B cell (primary cell): ENCODE results near the gene ARL3. TPM values are rescaled to one million over a fixed set of nuclear protein-coding genes. Genes with fewer than 3 reads are reported as not detected.

Experiments used
- ATAC-seq: fragments of 200-7000 bp; cut with Tn5 transposase; one replicate; pipeline ENCODE4 v1.10.0; 2021; ENCODE audit warnings: low read depth, mild to moderate bottlenecking, moderate number of reproducible peaks, moderate library complexity
- CTCF ChIA-PET: fragments of 350-600 bp; sonication (Branson Sonifier 250); formaldehyde crosslinking; loops from one replicate; lab custom pipeline; 2021; ENCODE audit warnings: antibody characterized with exemption, inconsistent platforms; lab: Charles Lee
- POLR2A ChIA-PET: fragments of 350-600 bp; sonication (Branson Sonifier 250); formaldehyde crosslinking; loops from one replicate; lab custom pipeline; 2021; ENCODE audit warnings: antibody characterized with exemption; lab: Charles Lee
- DNase-seq: peaks from one replicate; pipeline ENCODE4 v3.0.0; 2013
- H2AFZ ChIP-seq: 2 replicates; pipeline ENCODE4 v1.6.1; 2012; ENCODE audit warnings: mild to moderate bottlenecking, low read depth, low read length; ENCODE audit not compliant: insufficient read depth, poor library complexity, severe bottlenecking
- H3K27ac ChIP-seq, 2 donors: 1 replicate in 1 of 2; 2 replicates in 1 of 2; pipeline ENCODE4 v1.5.1; 2012 to 2013; ENCODE audit warnings: low read length in 2 of 2, mild to moderate bottlenecking in 2 of 2, moderate library complexity in 1 of 2
- H3K27me3 ChIP-seq, 4 experiments: fragments of 200-600 bp in 1 of 4; sonication (generic) in 1 of 4; replicated peaks in 1 of 4; 1 replicate in 2 of 4; 2 replicates in 2 of 4; pipeline versions ENCODE4 v1.6.1 to v1.7.0; 2013 to 2016; ENCODE audit warnings: low read length in 3 of 4, mild to moderate bottlenecking in 2 of 4, mixed read lengths in 1 of 4, moderate library complexity in 1 of 4; ENCODE audit not compliant: insufficient read depth in 4 of 4, control insufficient read depth in 3 of 4; ENCODE audit errors: control extremely low read depth in 1 of 4
- H3K36me3 ChIP-seq, 2 experiments: replicated peaks in 1 of 2; 1 replicate in 1 of 2; 2 replicates in 1 of 2; pipeline versions ENCODE4 v1.6.1 to v1.7.1; 2013; ENCODE audit warnings: low read length in 1 of 2; ENCODE audit not compliant: insufficient read depth in 2 of 2, control insufficient read depth in 1 of 2; ENCODE audit errors: control extremely low read depth in 1 of 2, extremely low read depth in 1 of 2
- H3K4me1 ChIP-seq, 2 donors: fragments of 200-600 bp in 1 of 2; sonication (generic) in 1 of 2; 1 replicate in 1 of 2; 2 replicates in 1 of 2; pipeline versions ENCODE4 v1.5.1 to v1.6.1; 2013 to 2017; ENCODE audit warnings: low read length in 2 of 2; ENCODE audit not compliant: control insufficient read depth in 2 of 2, insufficient read depth in 2 of 2
- H3K4me2 ChIP-seq: replicated peaks from 2 replicates; pipeline ENCODE3; 2012; ENCODE audit warnings: mild to moderate bottlenecking, low read depth, low read length; ENCODE audit not compliant: poor library complexity, severe bottlenecking
- H3K4me3 ChIP-seq, 5 experiments: fragments of 200-600 bp in 1 of 5; sonication (generic) in 1 of 5; 1 replicate in 3 of 5; 2 replicates in 2 of 5; pipeline versions ENCODE4 v1.5.1 to v1.7.0; 2011 to 2016; ENCODE audit warnings: low read length in 4 of 5, mild to moderate bottlenecking in 4 of 5, low read depth in 2 of 5, control low read depth in 1 of 5, moderate library complexity in 1 of 5; ENCODE audit not compliant: insufficient read depth in 1 of 5; ENCODE audit errors: control extremely low read depth in 1 of 5, extremely low read depth in 1 of 5
- H3K79me2 ChIP-seq: fragments of 200-600 bp; sonication (generic); one replicate; pipeline ENCODE4 v1.6.0; 2016; ENCODE audit warnings: low read length; ENCODE audit not compliant: control insufficient read depth, insufficient read depth
- H3K9ac ChIP-seq: fragments of 200-600 bp; sonication (generic); 2 replicates; pipeline ENCODE4 v1.6.1; 2017; ENCODE audit warnings: mild to moderate bottlenecking, low read length, moderate library complexity
- H3K9me3 ChIP-seq, 3 donors: one replicate each; pipeline versions ENCODE4 v1.6.1 to v1.7.1; 2013; ENCODE audit warnings: low read length in 2 of 3; ENCODE audit not compliant: control insufficient read depth in 2 of 3, insufficient read depth in 1 of 3; ENCODE audit errors: control extremely low read depth in 1 of 3
- H4K20me1 ChIP-seq: 2 replicates; pipeline ENCODE4 v1.6.0; 2012; ENCODE audit warnings: mild to moderate bottlenecking, low read length; ENCODE audit not compliant: insufficient read depth, control insufficient read depth, poor library complexity, severe bottlenecking
- H3K27ac Mint-ChIP-seq: one replicate; pipeline ENCODE4 v1.8.0; 2021; ENCODE audit warnings: mixed read lengths
- H3K27me3 Mint-ChIP-seq: one replicate; pipeline ENCODE4 v1.8.0; 2021; ENCODE audit warnings: mixed read lengths
- H3K4me1 Mint-ChIP-seq: one replicate; pipeline ENCODE4 v1.8.0; 2021; ENCODE audit warnings: mixed read lengths
- H3K4me3 Mint-ChIP-seq: one replicate; pipeline ENCODE4 v1.8.0; 2021; ENCODE audit warnings: mixed read lengths
- H3K9me3 Mint-ChIP-seq: one replicate; pipeline ENCODE4 v1.8.0; 2022; ENCODE audit warnings: mixed read lengths; ENCODE audit not compliant: insufficient read depth
- CTCF ChIP-seq: fragments of 200-600 bp; IDR thresholded peaks from one replicate; pipeline ENCODE4 v1.8.0; 2022; ENCODE audit warnings: antibody characterized with exemption, mild to moderate bottlenecking
- EZH2 ChIP-seq: IDR thresholded peaks from 2 replicates; pipeline ENCODE4 v1.6.1; 2012; ENCODE audit warnings: borderline replicate concordance, low read depth, mild to moderate bottlenecking, moderate library complexity, low read length; ENCODE audit not compliant: insufficient read depth, poor library complexity, severe bottlenecking
- WGBS: methylation state at CpG from one replicate; pipeline ENCODE4 v1.1.5; 2013; ENCODE audit warnings: missing lambda C conversion rate; ENCODE audit not compliant: insufficient coverage; 5-methylcytosine and 5-hydroxymethylcytosine counted together
- intact Hi-C: fragments of 100-400 bp; cut with micrococcal nuclease; formaldehyde crosslinking; loops from one replicate; pipeline ENCODE4 v1.10.0; 2022
- polyA plus RNA-seq: library from polyadenylated mRNA; depleted of rRNA; stranded (reverse); fragments of >200 nt; gene quantifications from 2 replicates; pipeline ENCODE4 v1.2.3, GENCODE V29; 2012
- total RNA-seq, 2 donors: library from RNA; stranded (reverse); fragments of 120-200 nt in 1 of 2; gene quantifications; 1 replicate in 1 of 2; 2 replicates in 1 of 2; pipeline versions ENCODE4 v1.2.3 to v1.2.4, GENCODE V29; 2013 to 2022

Gene ARL3
- total and polyA plus RNA-seq, 2 donors (not counting 1 experiment from before 2014, with no cell fraction given), result 0.91 to 5.5 TPM

DNA sequence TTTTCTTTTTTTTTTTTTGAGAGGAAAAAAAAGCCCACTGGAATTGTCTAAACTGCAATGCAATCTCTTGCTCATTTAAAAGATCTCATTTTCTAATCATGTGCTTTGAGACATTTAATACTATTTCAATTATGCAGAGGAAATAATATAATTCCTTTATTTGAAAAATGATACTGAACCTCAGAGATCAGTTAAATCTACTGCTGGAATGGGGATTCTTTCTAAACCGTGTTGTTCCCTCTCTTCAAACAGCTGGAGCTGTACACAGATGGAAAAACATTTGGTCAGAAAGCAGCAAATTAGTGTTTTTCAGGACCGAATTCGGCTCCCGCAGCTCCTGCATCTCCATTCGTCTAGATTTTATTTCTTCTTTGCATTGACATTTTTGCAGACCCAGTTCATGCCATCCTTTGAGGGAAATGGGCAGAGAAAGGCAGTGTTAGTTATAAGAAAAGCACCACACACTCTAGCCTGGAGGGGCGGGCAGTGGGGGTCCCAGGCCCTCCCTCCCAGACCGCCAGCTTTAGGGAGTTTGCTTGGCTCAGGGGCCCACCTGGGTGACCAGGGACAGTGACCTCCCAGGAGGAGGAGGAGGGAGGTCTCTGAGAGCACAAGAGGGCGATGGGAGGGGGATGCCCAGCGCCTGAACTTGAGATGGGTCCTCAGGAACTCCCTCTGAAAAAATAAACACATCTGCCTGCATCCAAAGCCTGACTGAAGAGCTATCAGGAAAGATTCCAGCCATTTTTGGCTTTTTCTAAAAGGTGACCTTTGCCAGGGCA is 37.5 kb downstream of the ARL3 start:
- no peaks in the 10 kb centered on the region for H3K27me3 ChIP-seq
- no peak overlapping the region for H3K27ac ChIP-seq
- no peak for DNase-seq
- intact Hi-C loops, result loop anchor here (2.0 to 5.0 kb wide), 2 partner anchors 32 to 36 kb away; partner anchors contain the start of genes ARL3, SFXN2 and TRIM8
- no peak for ATAC-seq
- H3K4me2 ChIP-seq, result peak overlapping the region; percentile 38
- Mint-ChIP-seq H3K27ac (peak overlapping the region; percentile 60), H3K9me3 (no peaks in the 10 kb centered on the region), H3K27me3 (no peaks in the 10 kb centered on the region), H3K4me3 (no peak overlapping the region), H3K4me1 (peaks cover 42% of the 10 kb centered on the region)
- WGBS, result 100% methylated on average over 3 of the region's 9 CpGs
- H3K79me2 ChIP-seq, result no peaks in the 10 kb centered on the region
- H4K20me1 ChIP-seq, result no peaks in the 10 kb centered on the region
- CTCF ChIA-PET, result interaction anchor here (0.7 to 7.3 kb wide), 9 partner anchors 13 to 284 kb away, joined by 3 to 50 read pairs (median 4); partner anchors contain the start of genes ARL3, SFXN2 and TRIM8
- peaks cover 31 to 34% of the 10 kb centered on the region in 2 donors for H3K4me1 ChIP-seq
- no peaks in the 10 kb centered on the region for H3K9me3 ChIP-seq
- H3K9ac ChIP-seq, result no peak overlapping the region
- H2AFZ ChIP-seq, result no peak overlapping the region
- H3K36me3 ChIP-seq, result no peaks in the 10 kb centered on the region
- POLR2A ChIA-PET, result interaction anchor here (0.6 to 6.0 kb wide), 3 partner anchors 16 to 165 kb away, joined by 3 to 49 read pairs (median 10); partner anchors contain the start of gene TRIM8
- TF ChIP-seq CTCF (no peak), EZH2 (no peak)
- no peak overlapping the region for H3K4me3 ChIP-seq
